Measurements from ENCODE around the gene DNM3.

Gene DNM3

GRCh38 chr1:171995573-171995972 lies 154.3 kb downstream of the DNM3 start:
- no peak overlapping the region for H3K27ac ChIP-seq (ENCODE audit: low read length)
- no peaks in the 10 kb centered on the region for H3K27me3 ChIP-seq (ENCODE audit: control insufficient read depth in 1 of 2, insufficient read depth in 2 of 2, low read length in 2 of 2)
- H3K9me3 ChIP-seq (ENCODE audit: control insufficient read depth in 2 of 2, low read length in 2 of 2), result no peaks in the 10 kb centered on the region
- no peak overlapping the region for H3K9ac ChIP-seq (ENCODE audit: low read length in 2 of 2)
- no peak overlapping the region for H3K4me3 ChIP-seq (ENCODE audit: low read length in 2 of 2)
- H3K4me1 ChIP-seq (ENCODE audit: control insufficient read depth, insufficient read depth, low read length), result no peaks in the 10 kb centered on the region
- no peaks in the 10 kb centered on the region for H3K36me3 ChIP-seq (ENCODE audit: control insufficient read depth in 2 of 2, insufficient read depth in 2 of 2, low read length in 2 of 2)

GRCh38 chr1:171997936-171998335 lies 156.6 kb downstream of the DNM3 start:
- no peak overlapping the region for H3K4me3 ChIP-seq (ENCODE audit: low read length in 2 of 2)
- H3K27ac ChIP-seq (ENCODE audit: low read length), result no peak overlapping the region
- no peaks in the 10 kb centered on the region for H3K36me3 ChIP-seq (ENCODE audit: control insufficient read depth in 2 of 2, insufficient read depth in 2 of 2, low read length in 2 of 2)
- no peaks in the 10 kb centered on the region for H3K9me3 ChIP-seq (ENCODE audit: control insufficient read depth in 2 of 2, low read length in 2 of 2)
- no peaks in the 10 kb centered on the region for H3K27me3 ChIP-seq (ENCODE audit: control insufficient read depth in 1 of 2, insufficient read depth in 2 of 2, low read length in 2 of 2)
- H3K9ac ChIP-seq (ENCODE audit: low read length in 2 of 2), result no peak overlapping the region
- no peaks in the 10 kb centered on the region for H3K4me1 ChIP-seq (ENCODE audit: control insufficient read depth, insufficient read depth, low read length)

- H3K36me3 ChIP-seq (ENCODE audit: control insufficient read depth in 2 of 2, insufficient read depth in 2 of 2, low read length in 2 of 2), result no peaks in the 10 kb centered on the region
- no peaks in the 10 kb centered on the region for H3K27me3 ChIP-seq (ENCODE audit: control insufficient read depth in 1 of 2, insufficient read depth in 2 of 2, low read length in 2 of 2)
- no peaks in the 10 kb centered on the region for H3K9me3 ChIP-seq (ENCODE audit: control insufficient read depth in 2 of 2, low read length in 2 of 2)
- no peak overlapping the region for H3K4me3 ChIP-seq (ENCODE audit: low read length in 2 of 2)
- no peak overlapping the region for H3K27ac ChIP-seq (ENCODE audit: low read length)
- H3K9ac ChIP-seq (ENCODE audit: low read length in 2 of 2), result no peak overlapping the region
- no peaks in the 10 kb centered on the region for H3K4me1 ChIP-seq (ENCODE audit: control insufficient read depth, insufficient read depth, low read length)
Observed at GRCh38 chr1:171998711-171999110, 157.4 kb downstream of the DNM3 start.

GRCh38 chr1:171999756-172000155 lies 158.5 kb downstream of the DNM3 start:
- Histone ChIP-seq H3K4me1 (ENCODE audit: control insufficient read depth, insufficient read depth, low read length) (no peaks in the 10 kb centered on the region), H3K4me3 (ENCODE audit: low read length in 2 of 2) (no peak overlapping the region), H3K9me3 (ENCODE audit: control insufficient read depth in 2 of 2, low read length in 2 of 2) (no peaks in the 10 kb centered on the region), H3K27me3 (ENCODE audit: control insufficient read depth in 1 of 2, insufficient read depth in 2 of 2, low read length in 2 of 2) (no peaks in the 10 kb centered on the region), H3K9ac (ENCODE audit: low read length in 2 of 2) (no peak overlapping the region), H3K27ac (ENCODE audit: low read length) (no peak overlapping the region), H3K36me3 (ENCODE audit: control insufficient read depth in 2 of 2, insufficient read depth in 2 of 2, low read length in 2 of 2) (no peaks in the 10 kb centered on the region)

- no peaks in the 10 kb centered on the region for H3K36me3 ChIP-seq (ENCODE audit: control insufficient read depth in 2 of 2, insufficient read depth in 2 of 2, low read length in 2 of 2)
- no peak overlapping the region for H3K9ac ChIP-seq (ENCODE audit: low read length in 2 of 2)
- no peaks in the 10 kb centered on the region for H3K4me1 ChIP-seq (ENCODE audit: control insufficient read depth, insufficient read depth, low read length)
- H3K9me3 ChIP-seq (ENCODE audit: control insufficient read depth in 2 of 2, low read length in 2 of 2), result no peaks in the 10 kb centered on the region
- H3K27ac ChIP-seq (ENCODE audit: low read length), result no peak overlapping the region
- no peak overlapping the region for H3K4me3 ChIP-seq (ENCODE audit: low read length in 2 of 2)
- H3K27me3 ChIP-seq (ENCODE audit: control insufficient read depth in 1 of 2, insufficient read depth in 2 of 2, low read length in 2 of 2), result no peaks in the 10 kb centered on the region
Observed at GRCh38 chr1:172001288-172001687, 160.0 kb downstream of the DNM3 start.

GRCh38 chr1:172002725-172003345 lies 161.5 kb downstream of the DNM3 start:
- Histone ChIP-seq H3K9ac (ENCODE audit: low read length in 2 of 2) (no peak overlapping the region), H3K9me3 (ENCODE audit: control insufficient read depth in 2 of 2, low read length in 2 of 2) (no peaks in the 10 kb centered on the region), H3K4me3 (ENCODE audit: low read length in 2 of 2) (no peak overlapping the region), H3K4me1 (ENCODE audit: control insufficient read depth, insufficient read depth, low read length) (no peaks in the 10 kb centered on the region), H3K27ac (ENCODE audit: low read length) (no peak overlapping the region), H3K27me3 (ENCODE audit: control insufficient read depth in 1 of 2, insufficient read depth in 2 of 2, low read length in 2 of 2) (no peaks in the 10 kb centered on the region), H3K36me3 (ENCODE audit: control insufficient read depth in 2 of 2, insufficient read depth in 2 of 2, low read length in 2 of 2) (no peaks in the 10 kb centered on the region)

- H3K4me3 ChIP-seq (ENCODE audit: low read length in 2 of 2), result no peak overlapping the region
- no peaks in the 10 kb centered on the region for H3K4me1 ChIP-seq (ENCODE audit: control insufficient read depth, insufficient read depth, low read length)
- no peak overlapping the region for H3K27ac ChIP-seq (ENCODE audit: low read length)
- no peaks in the 10 kb centered on the region for H3K36me3 ChIP-seq (ENCODE audit: control insufficient read depth in 2 of 2, insufficient read depth in 2 of 2, low read length in 2 of 2)
- H3K27me3 ChIP-seq (ENCODE audit: control insufficient read depth in 1 of 2, insufficient read depth in 2 of 2, low read length in 2 of 2), result no peaks in the 10 kb centered on the region
- no peaks in the 10 kb centered on the region for H3K9me3 ChIP-seq (ENCODE audit: control insufficient read depth in 2 of 2, low read length in 2 of 2)
- H3K9ac ChIP-seq (ENCODE audit: low read length in 2 of 2), result no peak overlapping the region
Observed at GRCh38 chr1:172003766-172004530, 162.7 kb downstream of the DNM3 start.

- no peak overlapping the region for H3K27ac ChIP-seq (ENCODE audit: low read length)
- H3K4me1 ChIP-seq (ENCODE audit: control insufficient read depth, insufficient read depth, low read length), result no peaks in the 10 kb centered on the region
- no peaks in the 10 kb centered on the region for H3K27me3 ChIP-seq (ENCODE audit: control insufficient read depth in 1 of 2, insufficient read depth in 2 of 2, low read length in 2 of 2)
- H3K36me3 ChIP-seq (ENCODE audit: control insufficient read depth in 2 of 2, insufficient read depth in 2 of 2, low read length in 2 of 2), result no peaks in the 10 kb centered on the region
- H3K9ac ChIP-seq (ENCODE audit: low read length in 2 of 2), result no peak overlapping the region
- no peak overlapping the region for H3K4me3 ChIP-seq (ENCODE audit: low read length in 2 of 2)
- no peaks in the 10 kb centered on the region for H3K9me3 ChIP-seq (ENCODE audit: control insufficient read depth in 2 of 2, low read length in 2 of 2)
Observed at GRCh38 chr1:172004671-172005070, 163.4 kb downstream of the DNM3 start.

GRCh38 chr1:172005856-172006255 lies 164.6 kb downstream of the DNM3 start:
- no peak overlapping the region for H3K9ac ChIP-seq (ENCODE audit: low read length in 2 of 2)
- H3K36me3 ChIP-seq (ENCODE audit: control insufficient read depth in 2 of 2, insufficient read depth in 2 of 2, low read length in 2 of 2), result no peaks in the 10 kb centered on the region
- no peaks in the 10 kb centered on the region for H3K27me3 ChIP-seq (ENCODE audit: control insufficient read depth in 1 of 2, insufficient read depth in 2 of 2, low read length in 2 of 2)
- no peak overlapping the region for H3K4me3 ChIP-seq (ENCODE audit: low read length in 2 of 2)
- no peaks in the 10 kb centered on the region for H3K9me3 ChIP-seq (ENCODE audit: control insufficient read depth in 2 of 2, low read length in 2 of 2)
- no peak overlapping the region for H3K27ac ChIP-seq (ENCODE audit: low read length)
- no peaks in the 10 kb centered on the region for H3K4me1 ChIP-seq (ENCODE audit: control insufficient read depth, insufficient read depth, low read length)

GRCh38 chr1:172006660-172007059 lies 165.4 kb downstream of the DNM3 start:
- Histone ChIP-seq H3K4me3 (ENCODE audit: low read length in 2 of 2) (no peak overlapping the region), H3K27me3 (ENCODE audit: control insufficient read depth in 1 of 2, insufficient read depth in 2 of 2, low read length in 2 of 2) (no peaks in the 10 kb centered on the region), H3K36me3 (ENCODE audit: control insufficient read depth in 2 of 2, insufficient read depth in 2 of 2, low read length in 2 of 2) (no peaks in the 10 kb centered on the region), H3K9ac (ENCODE audit: low read length in 2 of 2) (no peak overlapping the region), H3K27ac (ENCODE audit: low read length) (no peak overlapping the region), H3K4me1 (ENCODE audit: control insufficient read depth, insufficient read depth, low read length) (no peaks in the 10 kb centered on the region), H3K9me3 (ENCODE audit: control insufficient read depth in 2 of 2, low read length in 2 of 2) (no peaks in the 10 kb centered on the region)

- no peak overlapping the region for H3K9ac ChIP-seq (ENCODE audit: low read length in 2 of 2)
- H3K27ac ChIP-seq (ENCODE audit: low read length), result no peak overlapping the region
- no peak overlapping the region for H3K4me3 ChIP-seq (ENCODE audit: low read length in 2 of 2)
- H3K4me1 ChIP-seq (ENCODE audit: control insufficient read depth, insufficient read depth, low read length), result no peaks in the 10 kb centered on the region
- H3K27me3 ChIP-seq (ENCODE audit: control insufficient read depth in 1 of 2, insufficient read depth in 2 of 2, low read length in 2 of 2), result no peaks in the 10 kb centered on the region
- H3K36me3 ChIP-seq (ENCODE audit: control insufficient read depth in 2 of 2, insufficient read depth in 2 of 2, low read length in 2 of 2), result no peaks in the 10 kb centered on the region
- H3K9me3 ChIP-seq (ENCODE audit: control insufficient read depth in 2 of 2, low read length in 2 of 2), result no peaks in the 10 kb centered on the region
Observed at GRCh38 chr1:172018727-172019311, 177.5 kb downstream of the DNM3 start.
